ENCODE measurements around the gene MRGPRG. TPM values are rescaled to one million over a fixed set of nuclear protein-coding genes. Genes with fewer than 3 reads are reported as not detected.

Gene MRGPRG
- total and polyA plus RNA-seq, 2 experiments from 2014 or later = not detected

DNA sequence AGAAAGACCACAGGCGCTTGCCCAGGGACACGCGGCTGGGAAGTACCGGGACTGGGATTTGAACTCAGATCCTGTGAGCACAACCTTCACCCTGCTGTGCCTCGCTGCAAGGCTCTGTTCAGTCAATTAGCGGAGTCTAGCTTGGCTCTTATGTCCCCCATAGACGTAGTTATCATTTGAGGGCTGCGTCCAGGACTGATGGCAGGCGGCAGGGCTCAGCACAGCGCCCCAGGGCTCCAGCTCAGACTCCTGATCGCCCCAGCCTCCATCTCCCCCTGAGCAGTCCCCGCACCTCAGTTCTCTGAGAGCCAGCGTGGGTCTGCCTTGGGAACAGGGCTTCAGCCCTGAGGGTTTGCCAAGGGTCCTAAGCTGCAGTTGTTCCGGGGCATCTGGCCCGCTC lies 19.8 kb downstream of the MRGPRG start:
- no peak for TF ChIP-seq EZH2 (IDR thresholded peaks at IDR 0.05; ENCODE audit: borderline replicate concordance)
- no peak for TF ChIP-seq CTCF (IDR thresholded peaks at IDR 0.05; ENCODE audit: poor library complexity)
- H3K36me3 ChIP-seq (replicated peaks; ENCODE audit: insufficient read depth, low read depth) = no peaks in the 10 kb centered on the region
- no peaks in the 10 kb centered on the region for H3K9me2 ChIP-seq (replicated peaks; ENCODE audit: insufficient read depth)
- no peak overlapping the region for H3K27ac ChIP-seq
- no peak overlapping the region for H3K4me2 ChIP-seq
- no peak for DNase-seq (ENCODE audit: low spot score)
- H3K4me3 ChIP-seq = no peak overlapping the region
- peaks cover 32% of the 10 kb centered on the region for H3K27me3 ChIP-seq
- 87% methylated on average over 14 of the region's 15 CpGs for WGBS (ENCODE audit: low lambda C conversion rate, missing lambda C conversion rate)
- H3K9me3 ChIP-seq (ENCODE audit: low read depth) = no peaks in the 10 kb centered on the region
- H3K79me2 ChIP-seq = no peaks in the 10 kb centered on the region
- H3K4me1 ChIP-seq (ENCODE audit: insufficient read depth) = no peaks in the 10 kb centered on the region
- H4K20me1 ChIP-seq (ENCODE audit: insufficient read depth, poor library complexity, severe bottlenecking) = no peaks in the 10 kb centered on the region
- no peak overlapping the region for H2AFZ ChIP-seq

- no peak overlapping the region for H3K4me2 ChIP-seq
- H3K4me1 ChIP-seq (ENCODE audit: insufficient read depth) = no peaks in the 10 kb centered on the region
- no peaks in the 10 kb centered on the region for H3K9me2 ChIP-seq (replicated peaks; ENCODE audit: insufficient read depth)
- H3K27me3 ChIP-seq = peaks cover 24% of the 10 kb centered on the region
- no peaks in the 10 kb centered on the region for H3K79me2 ChIP-seq
- no peak overlapping the region for H3K4me3 ChIP-seq
- no peak overlapping the region for H3K27ac ChIP-seq
- H2AFZ ChIP-seq = no peak overlapping the region
- H3K9me3 ChIP-seq (ENCODE audit: low read depth) = no peaks in the 10 kb centered on the region
- H3K36me3 ChIP-seq (replicated peaks; ENCODE audit: insufficient read depth, low read depth) = no peaks in the 10 kb centered on the region
- 82% methylated on average over 8 of the region's 8 CpGs for WGBS (ENCODE audit: low lambda C conversion rate, missing lambda C conversion rate)
- TF ChIP-seq EZH2phosphoT487 (IDR thresholded peaks at IDR 0.05; ENCODE audit: low read depth, severe bottlenecking, unreplicated experiment) (no peak), CTCF (IDR thresholded peaks at IDR 0.05; ENCODE audit: poor library complexity) (no peak), EZH2 (IDR thresholded peaks at IDR 0.05; ENCODE audit: borderline replicate concordance) (no peak)
- no peaks in the 10 kb centered on the region for H4K20me1 ChIP-seq (ENCODE audit: insufficient read depth, poor library complexity, severe bottlenecking)
- DNase-seq (ENCODE audit: low spot score) = no peak
Observed at GRCh38 chr11:3197878-3198528, 20.6 kb downstream of the MRGPRG start.

DNA sequence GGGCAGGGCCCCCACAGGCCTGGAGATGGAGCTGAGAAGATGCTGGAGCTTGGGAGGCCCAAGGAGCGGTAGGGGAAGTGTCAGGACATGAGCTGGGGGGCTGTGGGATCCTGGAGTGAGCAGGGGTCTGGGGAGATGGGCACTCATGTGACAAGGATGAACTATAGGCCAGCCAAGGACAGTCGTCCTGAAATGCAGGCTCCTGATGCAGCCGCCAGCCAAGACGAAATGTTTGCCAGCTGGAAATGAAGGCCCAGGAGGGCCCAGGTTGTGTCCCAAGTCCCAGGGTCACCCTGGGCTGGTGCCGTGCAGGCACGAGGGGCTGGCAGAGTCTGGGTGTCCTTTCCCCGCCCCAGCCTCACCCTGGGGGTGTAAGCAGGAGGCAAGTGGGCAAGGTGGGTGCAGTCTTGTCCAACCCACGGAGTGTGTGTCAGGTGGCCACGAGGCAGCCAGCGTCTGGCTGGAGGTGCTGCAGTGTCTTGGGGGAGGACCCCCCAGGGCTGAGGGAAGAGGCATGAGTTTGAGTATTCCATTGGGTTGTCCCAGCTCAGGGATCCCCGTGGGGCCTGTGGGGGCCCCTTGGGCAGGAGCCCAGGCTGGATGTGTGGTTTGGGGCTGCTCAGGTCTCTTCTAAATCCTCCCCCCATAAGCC lies 21.4 kb downstream of the MRGPRG start:
- no peak overlapping the region for H2AFZ ChIP-seq
- H3K36me3 ChIP-seq (replicated peaks; ENCODE audit: insufficient read depth, low read depth) = no peaks in the 10 kb centered on the region
- no peaks in the 10 kb centered on the region for H3K79me2 ChIP-seq
- no peak for DNase-seq (ENCODE audit: low spot score)
- no peaks in the 10 kb centered on the region for H3K4me1 ChIP-seq (ENCODE audit: insufficient read depth)
- no peak overlapping the region for H3K4me3 ChIP-seq
- WGBS (ENCODE audit: low lambda C conversion rate, missing lambda C conversion rate) = 87% methylated on average over 11 of the region's 11 CpGs
- H3K9me2 ChIP-seq (replicated peaks; ENCODE audit: insufficient read depth) = no peaks in the 10 kb centered on the region
- no peak for TF ChIP-seq CTCF (IDR thresholded peaks at IDR 0.05; ENCODE audit: poor library complexity)
- no peak for TF ChIP-seq EZH2 (IDR thresholded peaks at IDR 0.05; ENCODE audit: borderline replicate concordance)
- no peak for TF ChIP-seq EZH2phosphoT487 (IDR thresholded peaks at IDR 0.05; ENCODE audit: low read depth, severe bottlenecking, unreplicated experiment)
- H3K27me3 ChIP-seq = peaks cover 16% of the 10 kb centered on the region
- no peaks in the 10 kb centered on the region for H3K9me3 ChIP-seq (ENCODE audit: low read depth)
- no peak overlapping the region for H3K4me2 ChIP-seq
- no peak overlapping the region for H3K27ac ChIP-seq
- H4K20me1 ChIP-seq (ENCODE audit: insufficient read depth, poor library complexity, severe bottlenecking) = no peaks in the 10 kb centered on the region

Data from hepatocyte (in vitro differentiated cells).